WTC11 (cell line): ENCODE results near the gene MOCS1. TPM values are rescaled to one million over a fixed set of nuclear protein-coding genes. Genes with fewer than 3 reads are reported as not detected.

Experiments used
- ATAC-seq: fragments of 200-7000 bp; cut with Tn5 transposase; 2 replicates; pipeline ENCODE4 v1.10.0; 2021; ENCODE audit warnings: mild to moderate bottlenecking, moderate library complexity
- CTCF ChIA-PET: fragments of 300-600 bp; sonication (Branson Sonifier 250); formaldehyde crosslinking; loops from one replicate; lab custom pipeline; 2021; ENCODE audit warnings: antibody characterized with exemption; lab: Charles Lee
- POLR2A ChIA-PET: fragments of 350-600 bp; sonication (Branson Sonifier 250); formaldehyde crosslinking; loops from one replicate; lab custom pipeline; 2021; ENCODE audit warnings: antibody characterized with exemption; lab: Charles Lee
- DNase-seq: peaks from one replicate; pipeline ENCODE4 v3.0.0; 2021; ENCODE audit warnings: low spot score
- H3K27ac Mint-ChIP-seq: 2 replicates; pipeline ENCODE4 v1.8.0; 2021; ENCODE audit warnings: mixed read lengths
- H3K27me3 Mint-ChIP-seq: 2 replicates; pipeline ENCODE4 v1.8.0; 2021; ENCODE audit warnings: low read depth, mild to moderate bottlenecking, moderate library complexity, mixed read lengths
- H3K36me3 Mint-ChIP-seq: 2 replicates; pipeline ENCODE4 v1.8.0; 2021; ENCODE audit warnings: mixed read lengths
- H3K4me1 Mint-ChIP-seq: 2 replicates; pipeline ENCODE4 v1.8.0; 2022; ENCODE audit warnings: mixed read lengths
- H3K4me3 Mint-ChIP-seq: 2 replicates; pipeline ENCODE4 v1.8.0; 2021; ENCODE audit warnings: mild to moderate bottlenecking, moderate library complexity, mixed read lengths
- H3K9me3 Mint-ChIP-seq: 2 replicates; pipeline ENCODE4 v1.8.0; 2021; ENCODE audit warnings: mixed read lengths
- ATF1 ChIP-seq: sonication (generic); formaldehyde crosslinking; IDR thresholded peaks from 2 replicates; pipeline ENCODE4 v1.8.1; 2023; ENCODE audit warnings: mild to moderate bottlenecking, moderate library complexity, missing genetic modification reagents
- CBFB ChIP-seq: sonication (generic); formaldehyde crosslinking; IDR thresholded peaks from 2 replicates; pipeline ENCODE4 v1.8.1; 2022; ENCODE audit warnings: mild to moderate bottlenecking, low read depth, missing genetic modification reagents
- CREB1 ChIP-seq: sonication (generic); formaldehyde crosslinking; IDR thresholded peaks from 2 replicates; pipeline ENCODE4 v1.8.0; 2023; ENCODE audit warnings: mild to moderate bottlenecking, missing genetic modification reagents
- CTCF ChIP-seq: fragments of 200-600 bp; IDR thresholded peaks from 2 replicates; pipeline ENCODE4 v1.8.0; 2022; ENCODE audit warnings: antibody characterized with exemption
- ESRRA ChIP-seq: sonication (generic); formaldehyde crosslinking; IDR thresholded peaks from 2 replicates; pipeline ENCODE4 v1.8.1; 2022; ENCODE audit warnings: mild to moderate bottlenecking, missing genetic modification reagents, borderline replicate concordance
- ETV6 ChIP-seq: sonication (generic); formaldehyde crosslinking; IDR thresholded peaks from 2 replicates; pipeline ENCODE4 v1.8.1; 2022; ENCODE audit warnings: mild to moderate bottlenecking, missing genetic modification reagents
- FOXP1 ChIP-seq: sonication (generic); formaldehyde crosslinking; IDR thresholded peaks from 2 replicates; pipeline ENCODE4 v1.8.0; 2022; ENCODE audit warnings: missing genetic modification reagents, mild to moderate bottlenecking, moderate library complexity, borderline replicate concordance
- GABPB1 ChIP-seq: sonication (generic); formaldehyde crosslinking; IDR thresholded peaks from 2 replicates; pipeline ENCODE4 v1.8.1; 2023; ENCODE audit warnings: mild to moderate bottlenecking, missing genetic modification reagents
- GTF2I ChIP-seq: fragments of 250-450 bp; sonication (Bioruptor Pico); conservative IDR thresholded peaks from 2 replicates; pipeline ENCODE4 v1.4.0; 2021; ENCODE audit warnings: mild to moderate bottlenecking
- HMGA2 ChIP-seq: fragments of 250-450 bp; sonication (Bioruptor Pico); IDR thresholded peaks from 2 replicates; pipeline ENCODE4 v1.4.0; 2021; ENCODE audit warnings: mild to moderate bottlenecking, moderate library complexity
- HMGXB4 ChIP-seq: sonication (generic); formaldehyde crosslinking; IDR thresholded peaks from 2 replicates; pipeline ENCODE4 v1.8.1; 2023; ENCODE audit warnings: mild to moderate bottlenecking, moderate library complexity, missing genetic modification reagents
- IRF2 ChIP-seq: sonication (generic); formaldehyde crosslinking; IDR thresholded peaks from 2 replicates; pipeline ENCODE4 v1.8.0; 2022; ENCODE audit warnings: low read depth, missing genetic modification reagents, borderline replicate concordance
- NFE2L1 ChIP-seq: sonication (generic); formaldehyde crosslinking; IDR thresholded peaks from 2 replicates; pipeline ENCODE4 v1.8.1; 2023; ENCODE audit warnings: missing genetic modification reagents
- PREB ChIP-seq: sonication (generic); formaldehyde crosslinking; IDR thresholded peaks from 2 replicates; pipeline ENCODE4 v1.8.1; 2022; ENCODE audit warnings: mild to moderate bottlenecking, missing genetic modification reagents, moderate library complexity, borderline replicate concordance
- PRRX2 ChIP-seq: fragments of 250-450 bp; sonication (Bioruptor Pico); IDR thresholded peaks from 2 replicates; pipeline ENCODE4 v1.8.0; 2021; ENCODE audit warnings: mild to moderate bottlenecking
- ZNF396 ChIP-seq: fragments of 250-450 bp; sonication (Bioruptor Pico); IDR thresholded peaks from 2 replicates; pipeline ENCODE4 v1.8.0; 2021; ENCODE audit warnings: mild to moderate bottlenecking, moderate library complexity, borderline replicate concordance
- ZNF512 ChIP-seq: sonication (generic); formaldehyde crosslinking; IDR thresholded peaks from 2 replicates; pipeline ENCODE4 v1.8.1; 2022; ENCODE audit warnings: missing genetic modification reagents, borderline replicate concordance
- total RNA-seq: library from RNA; stranded (reverse); gene quantifications from 3 replicates; pipeline ENCODE4 v1.2.3, GENCODE V29; 2021
- TF ChIP-seq, protein P1 (sequence below): sonication (generic); formaldehyde crosslinking; IDR thresholded peaks from 2 replicates; pipeline ENCODE4 v1.8.1; 2022; ENCODE audit warnings: low read depth, mild to moderate bottlenecking, moderate library complexity, missing genetic modification reagents, borderline replicate concordance
- TF ChIP-seq, protein P2 (sequence below): sonication (generic); formaldehyde crosslinking; IDR thresholded peaks from 2 replicates; pipeline ENCODE4 v1.8.1; 2022; ENCODE audit warnings: low read depth, missing genetic modification reagents, borderline replicate concordance
- TF ChIP-seq, protein P3 (sequence below): sonication (generic); formaldehyde crosslinking; IDR thresholded peaks from 2 replicates; pipeline ENCODE4 v1.8.0; 2022; ENCODE audit warnings: mild to moderate bottlenecking, missing genetic modification reagents
- TF ChIP-seq, protein P4 (sequence below): sonication (generic); formaldehyde crosslinking; conservative IDR thresholded peaks from 2 replicates; pipeline ENCODE4 v1.8.1; 2023; ENCODE audit warnings: mild to moderate bottlenecking, low read depth, missing genetic modification reagents, moderate library complexity

The MOCS1 gene
- total RNA-seq, 1 experiment from 2014 or later: 18.5 TPM

- no peaks in the 10 kb centered on the region; the same call in 1 of the 2 replicates for H3K27me3 Mint-ChIP-seq
- H3K4me1 Mint-ChIP-seq: peaks cover 34% of the 10 kb centered on the region
- H3K36me3 Mint-ChIP-seq: no peaks in the 10 kb centered on the region
- no peak overlapping the region for H3K4me3 Mint-ChIP-seq
- TF ChIP-seq ETV6 (no peak), IRF2 (no peak), GABPB1 (CRISPR knock-in tag) (no peak), ATF1 (CRISPR knock-in tag) (no peak), CREB1 (CRISPR knock-in tag) (no peak), PREB (CRISPR knock-in tag) (no peak), ZNF396 (no peak), HMGXB4 (no peak), CTCF (no peak), PRRX2 (CRISPR knock-in tag) (no peak), CBFB (no peak), FOXP1 (CRISPR knock-in tag) (no peak), ESRRA (CRISPR knock-in tag) (no peak), NFE2L1 (CRISPR knock-in tag) (no peak)
- TF ChIP-seq, protein P1, sequence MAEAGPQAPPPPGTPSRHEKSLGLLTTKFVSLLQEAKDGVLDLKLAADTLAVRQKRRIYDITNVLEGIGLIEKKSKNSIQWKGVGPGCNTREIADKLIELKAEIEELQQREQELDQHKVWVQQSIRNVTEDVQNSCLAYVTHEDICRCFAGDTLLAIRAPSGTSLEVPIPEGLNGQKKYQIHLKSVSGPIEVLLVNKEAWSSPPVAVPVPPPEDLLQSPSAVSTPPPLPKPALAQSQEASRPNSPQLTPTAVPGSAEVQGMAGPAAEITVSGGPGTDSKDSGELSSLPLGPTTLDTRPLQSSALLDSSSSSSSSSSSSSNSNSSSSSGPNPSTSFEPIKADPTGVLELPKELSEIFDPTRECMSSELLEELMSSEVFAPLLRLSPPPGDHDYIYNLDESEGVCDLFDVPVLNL (CRISPR knock-in tag): no peak
- TF ChIP-seq, protein P2, sequence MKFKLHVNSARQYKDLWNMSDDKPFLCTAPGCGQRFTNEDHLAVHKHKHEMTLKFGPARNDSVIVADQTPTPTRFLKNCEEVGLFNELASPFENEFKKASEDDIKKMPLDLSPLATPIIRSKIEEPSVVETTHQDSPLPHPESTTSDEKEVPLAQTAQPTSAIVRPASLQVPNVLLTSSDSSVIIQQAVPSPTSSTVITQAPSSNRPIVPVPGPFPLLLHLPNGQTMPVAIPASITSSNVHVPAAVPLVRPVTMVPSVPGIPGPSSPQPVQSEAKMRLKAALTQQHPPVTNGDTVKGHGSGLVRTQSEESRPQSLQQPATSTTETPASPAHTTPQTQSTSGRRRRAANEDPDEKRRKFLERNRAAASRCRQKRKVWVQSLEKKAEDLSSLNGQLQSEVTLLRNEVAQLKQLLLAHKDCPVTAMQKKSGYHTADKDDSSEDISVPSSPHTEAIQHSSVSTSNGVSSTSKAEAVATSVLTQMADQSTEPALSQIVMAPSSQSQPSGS (CRISPR knock-in tag): no peak
- TF ChIP-seq, protein P3, sequence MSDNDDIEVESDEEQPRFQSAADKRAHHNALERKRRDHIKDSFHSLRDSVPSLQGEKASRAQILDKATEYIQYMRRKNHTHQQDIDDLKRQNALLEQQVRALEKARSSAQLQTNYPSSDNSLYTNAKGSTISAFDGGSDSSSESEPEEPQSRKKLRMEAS (CRISPR knock-in tag): no peak
- TF ChIP-seq, all 79 proteins: peak for 0
- ChIA-PET CTCF (interaction anchor here (1.0 to 1.3 kb wide), 2 partner anchors 40 to 491 kb away, joined by 3 to 4 read pairs; no protein-coding TSS in a partner anchor), POLR2A (no interaction called here)
- H3K9me3 Mint-ChIP-seq: no peaks in the 10 kb centered on the region
- H3K27ac Mint-ChIP-seq: no peak overlapping the region
- peak; percentile 77 for ATAC-seq
- no peak for DNase-seq
Observed at GRCh38 chr6:39861663-39862062, 72.6 kb downstream of the MOCS1 start.

GRCh38 chr6:39859025-39859424 is 75.2 kb downstream of the MOCS1 start:
- H3K27me3 Mint-ChIP-seq: no peaks in the 10 kb centered on the region; the same call in 1 of the 2 replicates
- no peak for DNase-seq
- H3K36me3 Mint-ChIP-seq: no peaks in the 10 kb centered on the region
- H3K4me3 Mint-ChIP-seq: no peak overlapping the region
- POLR2A ChIA-PET: no interaction called here
- peaks cover 27% of the 10 kb centered on the region for H3K4me1 Mint-ChIP-seq
- CTCF ChIA-PET: no interaction called here
- TF ChIP-seq, protein P4, sequence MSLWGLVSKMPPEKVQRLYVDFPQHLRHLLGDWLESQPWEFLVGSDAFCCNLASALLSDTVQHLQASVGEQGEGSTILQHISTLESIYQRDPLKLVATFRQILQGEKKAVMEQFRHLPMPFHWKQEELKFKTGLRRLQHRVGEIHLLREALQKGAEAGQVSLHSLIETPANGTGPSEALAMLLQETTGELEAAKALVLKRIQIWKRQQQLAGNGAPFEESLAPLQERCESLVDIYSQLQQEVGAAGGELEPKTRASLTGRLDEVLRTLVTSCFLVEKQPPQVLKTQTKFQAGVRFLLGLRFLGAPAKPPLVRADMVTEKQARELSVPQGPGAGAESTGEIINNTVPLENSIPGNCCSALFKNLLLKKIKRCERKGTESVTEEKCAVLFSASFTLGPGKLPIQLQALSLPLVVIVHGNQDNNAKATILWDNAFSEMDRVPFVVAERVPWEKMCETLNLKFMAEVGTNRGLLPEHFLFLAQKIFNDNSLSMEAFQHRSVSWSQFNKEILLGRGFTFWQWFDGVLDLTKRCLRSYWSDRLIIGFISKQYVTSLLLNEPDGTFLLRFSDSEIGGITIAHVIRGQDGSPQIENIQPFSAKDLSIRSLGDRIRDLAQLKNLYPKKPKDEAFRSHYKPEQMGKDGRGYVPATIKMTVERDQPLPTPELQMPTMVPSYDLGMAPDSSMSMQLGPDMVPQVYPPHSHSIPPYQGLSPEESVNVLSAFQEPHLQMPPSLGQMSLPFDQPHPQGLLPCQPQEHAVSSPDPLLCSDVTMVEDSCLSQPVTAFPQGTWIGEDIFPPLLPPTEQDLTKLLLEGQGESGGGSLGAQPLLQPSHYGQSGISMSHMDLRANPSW (CRISPR knock-in tag): no peak
- TF ChIP-seq HMGA2 (CRISPR knock-in tag) (no peak), GTF2I (CRISPR knock-in tag) (no peak), ZNF512 (no peak)
- TF ChIP-seq, all 79 proteins: peak for 0
- no peak for ATAC-seq
- Mint-ChIP-seq H3K27ac (no peak overlapping the region), H3K9me3 (no peaks in the 10 kb centered on the region)
